Endothelial cell (in vitro differentiated cells): ENCODE results near the gene RHEX. TPM values are rescaled to one million over a fixed set of nuclear protein-coding genes. Genes with fewer than 3 reads are reported as not detected.

Source experiments
- DNase-seq: peaks from one replicate; pipeline ENCODE4 v3.0.0; 2021; ENCODE audit warnings: low spot score
- H3K27ac Mint-ChIP-seq: one replicate; pipeline ENCODE4 v1.8.0; 2021; ENCODE audit warnings: mixed read lengths, inconsistent platforms; ENCODE audit not compliant: unreplicated experiment
- H3K27me3 Mint-ChIP-seq: one replicate; pipeline ENCODE4 v1.8.0; 2021; ENCODE audit warnings: mild to moderate bottlenecking, moderate library complexity, mixed read lengths, inconsistent platforms; ENCODE audit not compliant: unreplicated experiment
- H3K36me3 Mint-ChIP-seq: one replicate; pipeline ENCODE4 v1.8.0; 2021; ENCODE audit warnings: mild to moderate bottlenecking, low read depth, mixed read lengths, inconsistent platforms; ENCODE audit not compliant: unreplicated experiment
- H3K4me1 Mint-ChIP-seq: one replicate; pipeline ENCODE4 v1.8.0; 2021; ENCODE audit warnings: mild to moderate bottlenecking, mixed read lengths, inconsistent platforms; ENCODE audit not compliant: unreplicated experiment
- H3K4me3 Mint-ChIP-seq: one replicate; pipeline ENCODE4 v1.8.0; 2021; ENCODE audit warnings: mild to moderate bottlenecking, mixed read lengths, inconsistent platforms; ENCODE audit not compliant: unreplicated experiment
- H3K9me3 Mint-ChIP-seq: one replicate; pipeline ENCODE4 v1.8.0; 2021; ENCODE audit warnings: mixed read lengths, inconsistent platforms; ENCODE audit not compliant: unreplicated experiment
- total RNA-seq: library from RNA; stranded (reverse); fragmentation: NEBNext Ultra II Directional; extraction: Animal tissue kit (Norgen Biotek cat#: 25700); gene quantifications from one replicate; pipeline ENCODE4 v1.2.1, GENCODE V29; 2021; ENCODE audit not compliant: unreplicated experiment
- TF ChIP-seq, protein P1 (sequence below): fragments of 200-600 bp; sonication (generic); IDR thresholded peaks from one replicate; pipeline ENCODE4 v1.5.0; 2021; ENCODE audit warnings: antibody characterized with exemption; ENCODE audit not compliant: unreplicated experiment

The RHEX gene
- total RNA-seq, 1 donor from 2014 or later = not detected

DNA sequence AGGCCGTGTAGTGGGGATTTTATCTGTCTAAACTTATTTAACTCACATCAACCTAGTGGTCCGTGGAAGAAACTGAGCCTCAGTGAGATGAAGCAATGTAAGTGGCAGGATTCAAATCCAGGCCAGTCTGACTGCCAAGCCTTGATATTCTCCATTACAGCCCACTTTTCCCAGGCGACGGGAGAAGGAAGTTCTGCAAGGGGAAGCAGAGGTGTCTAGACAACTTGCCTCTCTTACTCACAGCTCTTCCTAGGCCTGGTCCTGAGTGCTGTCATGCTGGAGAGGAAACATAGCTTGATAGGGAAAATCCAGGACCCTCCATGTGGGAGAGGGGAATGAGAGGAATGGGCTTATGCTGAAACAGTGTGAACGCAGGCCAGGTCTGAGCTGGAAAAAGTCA is 38.4 kb upstream of the RHEX start:
- TF ChIP-seq, protein P1, sequence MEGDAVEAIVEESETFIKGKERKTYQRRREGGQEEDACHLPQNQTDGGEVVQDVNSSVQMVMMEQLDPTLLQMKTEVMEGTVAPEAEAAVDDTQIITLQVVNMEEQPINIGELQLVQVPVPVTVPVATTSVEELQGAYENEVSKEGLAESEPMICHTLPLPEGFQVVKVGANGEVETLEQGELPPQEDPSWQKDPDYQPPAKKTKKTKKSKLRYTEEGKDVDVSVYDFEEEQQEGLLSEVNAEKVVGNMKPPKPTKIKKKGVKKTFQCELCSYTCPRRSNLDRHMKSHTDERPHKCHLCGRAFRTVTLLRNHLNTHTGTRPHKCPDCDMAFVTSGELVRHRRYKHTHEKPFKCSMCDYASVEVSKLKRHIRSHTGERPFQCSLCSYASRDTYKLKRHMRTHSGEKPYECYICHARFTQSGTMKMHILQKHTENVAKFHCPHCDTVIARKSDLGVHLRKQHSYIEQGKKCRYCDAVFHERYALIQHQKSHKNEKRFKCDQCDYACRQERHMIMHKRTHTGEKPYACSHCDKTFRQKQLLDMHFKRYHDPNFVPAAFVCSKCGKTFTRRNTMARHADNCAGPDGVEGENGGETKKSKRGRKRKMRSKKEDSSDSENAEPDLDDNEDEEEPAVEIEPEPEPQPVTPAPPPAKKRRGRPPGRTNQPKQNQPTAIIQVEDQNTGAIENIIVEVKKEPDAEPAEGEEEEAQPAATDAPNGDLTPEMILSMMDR = no peak
- no peak overlapping the region for H3K4me3 Mint-ChIP-seq
- H3K36me3 Mint-ChIP-seq = no peaks in the 10 kb centered on the region
- no peaks in the 10 kb centered on the region for H3K9me3 Mint-ChIP-seq
- no peak for DNase-seq
- H3K4me1 Mint-ChIP-seq = peaks cover 2% of the 10 kb centered on the region
- H3K27ac Mint-ChIP-seq = no peak overlapping the region
- H3K27me3 Mint-ChIP-seq = peaks cover 2% of the 10 kb centered on the region

DNA sequence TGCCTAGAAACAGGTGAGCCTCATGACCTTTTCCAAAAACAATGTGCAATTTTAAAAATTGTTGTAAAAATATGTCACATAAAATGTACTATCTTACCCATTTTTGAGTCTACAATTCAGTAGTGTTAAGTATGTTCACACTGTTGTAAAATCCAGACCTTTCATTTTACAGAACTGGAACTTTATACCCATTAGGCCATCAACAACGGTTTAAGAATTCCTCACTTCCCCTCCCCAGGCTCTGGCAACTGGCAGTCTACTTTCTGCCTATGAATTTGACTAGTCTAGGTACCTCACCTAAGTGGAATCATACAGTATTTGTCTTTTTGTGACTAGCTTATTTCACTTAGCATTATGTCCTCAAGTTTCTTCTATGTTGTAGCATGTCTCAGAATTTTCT is 37.9 kb upstream of the RHEX start:
- Mint-ChIP-seq H3K27ac (no peak overlapping the region), H3K4me1 (peaks cover 2% of the 10 kb centered on the region), H3K9me3 (no peaks in the 10 kb centered on the region), H3K27me3 (peaks cover 2% of the 10 kb centered on the region), H3K36me3 (no peaks in the 10 kb centered on the region), H3K4me3 (no peak overlapping the region)
- TF ChIP-seq, protein P1 = no peak
- DNase-seq = no peak

DNA sequence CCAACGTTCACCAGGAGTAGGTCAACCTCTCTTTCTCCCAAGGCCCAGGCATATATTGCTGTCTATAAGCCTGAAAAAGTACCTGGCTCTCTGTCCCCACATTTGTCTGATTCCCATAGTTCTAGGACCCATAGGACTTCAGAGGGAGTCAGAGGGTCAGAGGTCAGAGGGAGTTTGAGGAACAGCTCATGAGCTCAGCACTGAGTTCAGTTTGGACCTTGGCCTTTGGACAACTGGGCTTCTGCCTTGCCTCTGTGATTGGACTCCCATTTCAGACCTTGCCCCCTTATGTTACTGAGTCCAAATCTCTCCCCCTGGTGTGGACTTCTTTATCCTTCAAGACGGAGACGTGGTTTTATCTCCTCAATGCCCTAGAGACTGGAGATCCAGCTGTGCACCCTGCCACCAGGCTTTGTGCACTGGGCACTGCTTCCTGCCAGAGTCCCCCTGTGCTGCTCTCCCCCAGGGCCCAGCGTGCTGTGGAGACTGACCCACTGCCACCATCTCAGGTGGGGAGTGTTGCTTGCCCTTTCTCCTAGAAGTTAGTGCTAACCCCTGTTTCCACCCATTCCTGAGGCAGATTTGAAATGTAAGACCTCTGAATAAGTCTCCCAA is 32.5 kb upstream of the RHEX start:
- peaks cover 3% of the 10 kb centered on the region for H3K27me3 Mint-ChIP-seq
- TF ChIP-seq, protein P1 = no peak
- H3K27ac Mint-ChIP-seq = no peak overlapping the region
- no peak for DNase-seq
- no peaks in the 10 kb centered on the region for H3K9me3 Mint-ChIP-seq
- no peaks in the 10 kb centered on the region for H3K36me3 Mint-ChIP-seq
- no peak overlapping the region for H3K4me3 Mint-ChIP-seq
- H3K4me1 Mint-ChIP-seq = no peaks in the 10 kb centered on the region

DNA sequence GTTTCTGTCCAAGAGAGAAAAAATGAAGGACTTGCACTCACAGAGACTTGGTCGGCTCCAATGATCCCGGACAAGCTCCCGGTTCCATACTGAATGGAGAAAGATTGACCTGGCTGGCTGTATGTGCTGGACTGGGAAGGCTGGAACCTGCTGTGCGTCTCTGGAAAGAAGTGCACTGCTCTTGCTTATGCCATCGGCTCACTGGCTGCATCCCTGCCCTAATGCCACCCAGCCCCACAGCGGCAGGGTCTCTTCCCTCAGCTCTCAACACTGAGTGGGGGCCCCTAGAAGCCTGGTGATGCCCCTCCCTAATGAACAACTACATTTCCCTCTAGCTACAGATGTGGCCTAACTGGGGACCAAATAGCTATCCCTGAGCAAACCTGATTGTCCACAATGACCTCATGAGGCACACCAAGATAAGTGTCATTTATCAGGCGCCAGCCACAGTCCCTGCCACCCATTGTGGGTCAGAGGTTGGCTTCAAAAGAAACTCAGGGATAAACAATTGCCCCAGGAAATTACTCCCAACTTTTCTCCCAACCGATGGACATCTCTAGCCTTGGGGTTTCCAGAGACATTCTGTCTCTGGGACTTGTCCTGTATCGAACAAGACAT is 31.9 kb upstream of the RHEX start:
- Mint-ChIP-seq H3K27ac (no peak overlapping the region), H3K36me3 (no peaks in the 10 kb centered on the region), H3K4me1 (no peaks in the 10 kb centered on the region), H3K27me3 (peaks cover 3% of the 10 kb centered on the region), H3K4me3 (no peak overlapping the region), H3K9me3 (no peaks in the 10 kb centered on the region)
- TF ChIP-seq, protein P1 = no peak
- DNase-seq = no peak

DNA sequence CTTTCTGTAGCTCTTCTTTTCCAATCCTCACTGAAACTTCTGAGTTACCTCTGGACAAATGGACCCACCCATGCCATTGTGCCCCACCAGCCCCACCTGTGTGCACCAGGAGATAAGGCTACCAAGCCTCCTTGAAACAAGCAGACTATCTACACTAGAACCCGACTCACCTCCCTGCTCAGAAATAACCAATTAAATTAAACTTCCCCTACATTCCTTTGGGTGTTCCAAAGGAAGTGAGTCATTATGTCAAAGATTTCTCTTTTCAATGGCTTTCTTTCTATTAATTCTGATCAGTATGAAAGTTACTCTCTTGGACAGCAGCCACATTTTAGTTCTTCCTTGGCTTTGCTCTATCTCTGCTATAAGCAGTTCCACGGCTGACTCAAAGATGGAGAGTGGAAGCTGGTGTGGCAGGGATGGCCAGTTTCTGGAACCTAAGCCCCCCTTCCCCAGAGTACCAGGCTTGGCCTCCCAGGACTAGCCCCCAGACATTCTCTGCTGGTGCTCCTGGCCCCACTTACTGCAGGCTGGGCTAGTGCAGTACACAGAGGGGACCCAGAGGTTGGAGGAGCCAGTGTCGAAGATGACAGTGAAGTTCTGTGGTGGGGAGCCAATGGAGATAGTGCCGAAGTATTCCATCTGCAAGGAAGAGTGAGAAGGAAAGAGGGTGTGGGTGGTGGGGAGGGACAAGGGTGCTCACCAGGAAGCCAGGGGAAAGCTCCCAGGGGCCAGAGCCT is 31.2 kb upstream of the RHEX start:
- H3K36me3 Mint-ChIP-seq = no peaks in the 10 kb centered on the region
- H3K27me3 Mint-ChIP-seq = peaks cover 3% of the 10 kb centered on the region
- H3K9me3 Mint-ChIP-seq = no peaks in the 10 kb centered on the region
- H3K27ac Mint-ChIP-seq = no peak overlapping the region
- H3K4me3 Mint-ChIP-seq = no peak overlapping the region
- TF ChIP-seq, protein P1 = no peak
- no peaks in the 10 kb centered on the region for H3K4me1 Mint-ChIP-seq
- no peak for DNase-seq
